Hematopoietic multipotent progenitor cell treated with erythropoietin and hydrocortisone succinate and interleukin-3 and kit ligand, for 8 days (in vitro differentiated cells): ENCODE data around the gene KBTBD6.
"Not testable (repeated sequence)": the region's sequence is repeated elsewhere in the genome, so short reads cannot be mapped to it uniquely, and the experiment has no call there.

Source experiments
- DNase-seq: peaks from one replicate; pipeline ENCODE4 v3.0.0-alpha.2; 2015

KBTBD6 gene

GRCh38 chr13:41131660-41132511 lies 716 bp downstream of the KBTBD6 start:
- DNase-seq = not testable (repeated sequence)

GRCh38 chr13:41131189-41131588 lies 1.4 kb downstream of the KBTBD6 start:
- peak; percentile 62 for DNase-seq

GRCh38 chr13:41130356-41130755 lies 2.2 kb downstream of the KBTBD6 start:
- DNase-seq = no peak

GRCh38 chr13:41127701-41128100 lies 4.9 kb downstream of the KBTBD6 start:
- DNase-seq = no peak

GRCh38 chr13:41122838-41123237 lies 9.8 kb downstream of the KBTBD6 start:
- DNase-seq = no peak

GRCh38 chr13:41117869-41118268 lies 14.7 kb downstream of the KBTBD6 start:
- no peak for DNase-seq

GRCh38 chr13:41111454-41111853 lies 21.1 kb downstream of the KBTBD6 start:
- no peak for DNase-seq

- DNase-seq = no peak
These were observed 25.0 kb downstream of the KBTBD6 start for GRCh38 chr13:41107584-41108014.

- no peak for DNase-seq
These were observed 25.5 kb downstream of the KBTBD6 start for GRCh38 chr13:41107104-41107571.

DNA sequence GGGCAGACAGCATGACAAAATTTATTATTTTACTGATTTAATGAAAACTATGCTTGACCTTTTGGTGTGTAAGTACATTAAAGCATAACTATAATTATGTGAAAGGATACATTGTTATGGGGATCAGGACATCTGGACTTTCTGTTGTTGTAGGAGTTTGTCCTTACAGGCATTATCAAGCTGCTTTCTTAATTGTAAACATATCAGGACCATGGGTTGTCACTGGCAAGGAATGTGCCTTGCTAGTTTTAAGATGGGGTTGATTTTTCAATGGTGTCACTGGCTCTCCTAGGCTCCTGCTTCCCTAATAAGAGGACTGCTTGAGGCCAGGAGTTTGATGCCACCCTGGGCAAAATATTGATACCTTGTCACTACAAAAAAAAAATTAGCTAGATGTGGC lies 32.6 kb downstream of the KBTBD6 start:
- DNase-seq = no peak

GRCh38 chr13:41098761-41099160 lies 33.8 kb downstream of the KBTBD6 start:
- DNase-seq = no peak

DNA sequence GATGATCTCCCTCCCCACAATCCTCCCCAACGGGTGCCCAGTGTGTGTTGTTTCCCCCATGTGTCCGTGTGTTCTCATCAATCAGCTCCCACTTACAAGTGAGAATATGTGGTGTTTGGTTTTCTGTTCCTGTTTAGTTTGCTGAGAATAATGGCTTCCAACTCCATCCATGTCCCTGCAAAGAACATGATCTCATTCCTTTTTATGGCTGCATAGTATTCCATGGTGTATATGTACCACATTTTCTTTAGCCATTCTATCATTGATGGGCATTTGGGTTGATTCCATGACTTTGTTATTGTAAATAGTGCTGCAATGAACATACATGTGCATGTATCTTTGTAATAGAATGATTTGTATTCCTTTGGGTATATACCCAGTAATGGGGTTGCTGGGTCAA lies 36.9 kb downstream of the KBTBD6 start:
- not testable (repeated sequence) for DNase-seq

- no peak for DNase-seq
These were observed 46.5 kb downstream of the KBTBD6 start for GRCh38 chr13:41085961-41086585.

- no peak for DNase-seq
These were observed 52.9 kb downstream of the KBTBD6 start for GRCh38 chr13:41079725-41080124.
